Measurements from ENCODE around the gene UBE2H. TPM values are rescaled to one million over a fixed set of nuclear protein-coding genes. Genes with fewer than 3 reads are reported as not detected.

Gene UBE2H
- total RNA-seq, 1 experiment from 2014 or later, result 75.1 TPM

DNA sequence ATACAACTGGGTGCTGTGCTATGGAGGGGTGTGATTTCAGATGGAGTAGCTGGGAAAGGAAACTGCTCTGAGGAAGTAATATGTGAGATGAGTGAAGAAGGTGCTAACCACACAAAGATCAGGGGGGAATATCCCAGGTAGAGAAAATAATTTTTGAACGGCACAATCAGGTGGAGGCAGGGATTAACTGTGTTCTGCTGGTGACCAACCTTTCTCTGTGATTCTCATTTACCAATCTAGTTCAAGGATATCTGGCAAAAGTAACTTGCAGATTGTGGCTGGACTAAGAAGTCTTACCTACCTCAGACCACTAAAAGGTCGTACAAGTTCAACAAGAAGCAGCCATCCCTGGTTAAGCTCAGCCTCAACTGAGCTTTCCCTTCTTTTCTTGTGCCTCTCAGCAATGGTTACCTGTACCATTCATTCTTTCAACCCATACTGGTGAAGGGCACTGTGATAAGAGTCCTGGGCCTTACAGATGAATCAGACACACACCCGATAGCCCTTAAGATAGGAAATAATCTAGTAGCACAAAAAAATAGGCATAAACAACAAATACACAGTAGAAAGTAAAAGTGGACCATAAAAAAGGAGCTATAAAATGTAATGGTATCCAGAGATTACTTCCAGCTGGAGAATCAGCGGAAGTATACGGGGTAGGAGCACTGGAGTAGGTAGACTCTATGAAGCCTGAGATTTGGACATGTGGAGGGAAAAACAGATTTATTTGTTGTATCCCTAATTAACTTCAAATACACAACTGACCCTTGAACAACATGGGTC lies 96.6 kb downstream of the UBE2H start:
- Histone ChIP-seq H3K23ac (ENCODE audit: insufficient read length, low read depth, low read length) (no peak overlapping the region), H2BK12ac (ENCODE audit: insufficient read length, low read depth, low read length) (no peak overlapping the region), H3K27ac (ENCODE audit: insufficient read length, low read depth, low read length) (no peak overlapping the region), H3K79me2 (ENCODE audit: insufficient read depth, low read length) (no peaks in the 10 kb centered on the region; the same call in 1 of the 2 replicates), H3K79me1 (ENCODE audit: insufficient read depth, low read depth, low read length, poor library complexity, severe bottlenecking) (no peaks in the 10 kb centered on the region), H3K14ac (ENCODE audit: insufficient read depth, low read length) (no peak overlapping the region), H4K20me1 (ENCODE audit: control insufficient read depth, insufficient read depth, insufficient read length) (no peaks in the 10 kb centered on the region), H2BK20ac (ENCODE audit: low read depth, low read length, poor library complexity, severe bottlenecking) (no peak overlapping the region), H4K8ac (replicated peaks; ENCODE audit: insufficient read length, low read depth, low read length) (no peak overlapping the region), H4K91ac (ENCODE audit: insufficient read length, low read depth, low read length) (no peak overlapping the region), H3K56ac (ENCODE audit: insufficient read length, low read depth, low read length) (no peak overlapping the region), H3K27me3 (ENCODE audit: insufficient read depth, low read length) (no peaks in the 10 kb centered on the region), H2AK5ac (ENCODE audit: insufficient read length, low read length) (no peak overlapping the region), H2BK120ac (ENCODE audit: low read depth, low read length, poor library complexity, severe bottlenecking) (no peak overlapping the region), H3K9ac (ENCODE audit: extremely low read depth, insufficient read length, low read length) (no peak overlapping the region), H3K4me2 (ENCODE audit: insufficient read depth, insufficient read length, low read length) (no peak overlapping the region), H2AFZ (ENCODE audit: low read length) (no peak overlapping the region), H4K5ac (ENCODE audit: insufficient read length, low read depth, low read length) (no peak overlapping the region), H3K4ac (ENCODE audit: low read depth, low read length) (no peak overlapping the region), H2BK5ac (ENCODE audit: insufficient read length, low read length) (no peak overlapping the region), H3K9me3 (ENCODE audit: control insufficient read depth, low read depth, low read length) (no peaks in the 10 kb centered on the region), H2BK15ac (ENCODE audit: low read depth, low read length) (no peak overlapping the region), H3K18ac (ENCODE audit: insufficient read length, low read depth, low read length) (no peak overlapping the region), H3T11ph (ENCODE audit: low read length) (no peak overlapping the region), H3K4me1 (ENCODE audit: insufficient read depth, low read length) (peaks cover 3% of the 10 kb centered on the region; the same call in 1 of the 2 replicates), H3K23me2 (ENCODE audit: insufficient read length, low read depth, low read length, poor library complexity, severe bottlenecking) (no peaks in the 10 kb centered on the region)
- H3K27ac Mint-ChIP-seq, result peak overlapping the region in 2 of 3 experiments; percentile 27 to 36; a peak in 2 of 7 replicates
- TF ChIP-seq, protein P1, sequence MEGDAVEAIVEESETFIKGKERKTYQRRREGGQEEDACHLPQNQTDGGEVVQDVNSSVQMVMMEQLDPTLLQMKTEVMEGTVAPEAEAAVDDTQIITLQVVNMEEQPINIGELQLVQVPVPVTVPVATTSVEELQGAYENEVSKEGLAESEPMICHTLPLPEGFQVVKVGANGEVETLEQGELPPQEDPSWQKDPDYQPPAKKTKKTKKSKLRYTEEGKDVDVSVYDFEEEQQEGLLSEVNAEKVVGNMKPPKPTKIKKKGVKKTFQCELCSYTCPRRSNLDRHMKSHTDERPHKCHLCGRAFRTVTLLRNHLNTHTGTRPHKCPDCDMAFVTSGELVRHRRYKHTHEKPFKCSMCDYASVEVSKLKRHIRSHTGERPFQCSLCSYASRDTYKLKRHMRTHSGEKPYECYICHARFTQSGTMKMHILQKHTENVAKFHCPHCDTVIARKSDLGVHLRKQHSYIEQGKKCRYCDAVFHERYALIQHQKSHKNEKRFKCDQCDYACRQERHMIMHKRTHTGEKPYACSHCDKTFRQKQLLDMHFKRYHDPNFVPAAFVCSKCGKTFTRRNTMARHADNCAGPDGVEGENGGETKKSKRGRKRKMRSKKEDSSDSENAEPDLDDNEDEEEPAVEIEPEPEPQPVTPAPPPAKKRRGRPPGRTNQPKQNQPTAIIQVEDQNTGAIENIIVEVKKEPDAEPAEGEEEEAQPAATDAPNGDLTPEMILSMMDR (conservative IDR thresholded peaks at IDR 0.05), result no peak
- no CpG with 5 or more reads among the region's 5 CpGs for WGBS (ENCODE audit: extremely low coverage, insufficient read length, low lambda C conversion rate)
- no peaks in the 10 kb centered on the region for H3K9me3 Mint-ChIP-seq
- H3K27me3 Mint-ChIP-seq (ENCODE audit: low read depth), result no peaks in the 10 kb centered on the region
- peaks cover 53 to 61% of the 10 kb centered on the region in 2 experiments for H3K4me1 Mint-ChIP-seq
- no peak overlapping the region for H3K4me3 Mint-ChIP-seq
- peaks cover 0 to 5% (median 2%) of the 10 kb centered on the region in 3 experiments; a peak in 3 of 7 replicates for H3K36me3 Mint-ChIP-seq (ENCODE audit: insufficient read depth in 1 of 3, low read depth in 3 of 3)
- no peak for DNase-seq
